HG03097 (cell line): ENCODE data around the gene NFIA.

ENCODE experiments used
- ATAC-seq: cut with Tn5 transposase; IDR thresholded peaks from one replicate; pipeline ENCODE4 v1.9.1; 2021; ENCODE audit not compliant: unreplicated experiment, low FRiP score

NFIA gene

DNA sequence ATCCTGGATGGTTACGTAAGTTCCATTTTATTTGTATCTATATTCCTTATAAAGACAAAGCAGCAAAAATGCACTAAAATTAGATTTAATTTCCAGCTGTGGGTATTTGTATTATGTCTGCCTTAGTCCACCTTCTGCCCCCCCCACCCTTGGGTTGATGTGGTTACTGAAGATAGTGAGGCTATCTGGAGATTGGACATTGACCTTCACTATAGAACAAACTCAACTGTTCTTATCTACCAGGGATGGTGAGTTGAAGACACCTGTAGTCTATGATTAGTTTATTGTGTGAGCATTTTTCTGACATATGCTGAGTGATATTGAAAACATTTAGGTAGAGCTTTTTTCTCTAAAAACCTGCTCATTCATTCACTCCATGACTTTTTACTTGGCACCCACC, 122.2 kb downstream of the NFIA start:
- no peak for ATAC-seq

GRCh38 chr1:61207416-61207815, 125.1 kb downstream of the NFIA start:
- ATAC-seq: no peak

DNA sequence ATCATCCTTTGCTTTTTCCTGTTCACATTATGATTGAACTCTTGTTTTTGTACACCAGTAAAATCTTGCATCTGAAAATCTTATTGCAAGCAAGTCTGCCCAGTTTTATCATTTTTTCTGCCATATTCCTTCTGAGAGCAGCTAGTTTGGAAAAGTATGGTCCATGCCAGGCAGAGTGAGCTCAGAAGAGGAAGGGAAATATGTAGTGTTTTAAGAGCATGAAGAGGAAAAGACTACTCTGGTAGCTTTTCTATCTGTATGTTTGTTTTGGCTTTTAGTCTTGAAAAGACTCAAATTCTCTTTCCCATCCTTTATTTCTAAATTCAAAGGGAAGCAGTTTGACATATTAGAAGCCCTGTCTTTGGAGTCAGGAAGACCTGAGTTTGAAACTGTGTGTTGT, 125.8 kb downstream of the NFIA start:
- ATAC-seq: no peak

- no peak for ATAC-seq
Measured at GRCh38 chr1:61208831-61209230, 126.5 kb downstream of the NFIA start.

- no peak for ATAC-seq
Measured at GRCh38 chr1:61210435-61211154, 128.2 kb downstream of the NFIA start.

- ATAC-seq: no peak
Measured at GRCh38 chr1:61213245-61214011, 131.1 kb downstream of the NFIA start.

DNA sequence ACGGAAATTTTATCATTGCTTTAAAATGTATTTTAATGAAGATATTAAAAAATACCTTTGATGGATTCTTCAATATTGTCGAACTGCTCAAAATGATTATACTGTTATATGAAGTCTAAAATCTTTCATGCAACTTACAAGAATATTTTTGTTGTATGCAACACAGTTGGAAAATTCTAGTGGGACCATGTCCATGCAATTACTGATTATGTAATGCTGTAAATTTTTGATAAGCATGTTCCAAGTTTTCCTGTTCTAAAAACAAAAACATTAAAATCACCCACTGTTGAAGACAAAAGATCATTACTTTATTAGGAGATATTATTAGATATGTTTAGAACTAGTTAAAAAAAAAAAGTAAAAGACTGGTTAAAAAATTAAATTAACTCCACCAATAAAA, 132.8 kb downstream of the NFIA start:
- no peak for ATAC-seq

- ATAC-seq: no peak
Measured at GRCh38 chr1:61215676-61216289, 133.4 kb downstream of the NFIA start.

DNA sequence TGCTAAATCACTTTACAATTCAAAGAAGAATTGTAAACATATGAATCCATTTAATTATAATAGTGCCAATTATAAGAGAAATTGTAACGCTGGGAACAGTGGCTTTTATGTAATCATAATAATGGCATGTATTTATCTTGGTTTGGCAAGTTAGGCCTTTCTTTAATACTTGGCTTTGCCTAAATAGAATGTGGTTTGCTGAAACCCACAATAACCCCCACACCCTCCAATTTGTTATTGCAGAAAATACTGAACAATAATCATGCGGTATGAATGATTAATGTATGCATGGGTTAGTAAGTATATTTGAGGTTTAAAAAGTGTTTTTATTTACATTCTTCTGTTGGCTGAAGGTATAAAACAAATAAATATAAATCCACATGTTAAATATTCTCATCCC, 138.2 kb downstream of the NFIA start:
- ATAC-seq: no peak

- no peak for ATAC-seq
Measured at GRCh38 chr1:61221642-61222041, 139.3 kb downstream of the NFIA start.

DNA sequence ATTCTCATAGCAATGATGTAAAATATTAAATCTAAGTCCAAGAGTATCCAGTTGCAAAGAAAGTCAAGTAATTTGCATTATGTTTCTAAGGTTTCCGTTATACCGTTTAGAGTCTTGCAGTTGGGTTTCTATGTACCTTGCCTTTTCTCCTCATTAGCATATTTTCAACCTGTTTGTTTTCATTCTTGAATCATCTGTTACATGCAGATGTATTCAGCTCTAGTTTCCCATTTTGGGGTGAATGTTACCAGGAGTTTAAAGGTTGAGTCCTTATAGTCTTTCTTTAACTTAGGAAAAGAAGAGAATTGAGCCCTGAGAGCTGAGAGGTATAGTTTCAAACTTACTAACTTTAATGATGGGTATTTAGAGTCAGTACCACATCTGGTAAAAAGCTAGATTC, 139.9 kb downstream of the NFIA start:
- ATAC-seq: no peak

- ATAC-seq: no peak
Measured at GRCh38 chr1:61223140-61223539, 140.8 kb downstream of the NFIA start.

DNA sequence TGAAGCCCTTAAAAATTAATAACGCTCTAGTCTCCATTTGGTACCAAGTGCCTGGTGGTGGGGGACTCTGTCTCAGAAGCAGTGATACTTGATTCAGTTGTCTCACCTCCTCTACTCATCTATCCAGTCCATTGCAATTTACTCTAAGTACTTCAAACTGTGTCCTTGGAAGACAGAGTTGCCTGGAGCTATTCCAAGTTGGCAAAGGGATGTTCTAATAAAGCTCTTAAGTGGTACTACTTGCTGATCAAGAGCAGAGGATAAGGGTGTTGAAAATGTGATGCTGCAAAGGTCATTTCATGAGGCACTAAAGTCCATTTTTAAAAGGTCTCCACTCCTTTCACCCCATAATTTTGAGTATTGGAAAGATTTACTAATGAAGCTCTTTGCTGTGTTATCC, 142.2 kb downstream of the NFIA start:
- no peak for ATAC-seq

DNA sequence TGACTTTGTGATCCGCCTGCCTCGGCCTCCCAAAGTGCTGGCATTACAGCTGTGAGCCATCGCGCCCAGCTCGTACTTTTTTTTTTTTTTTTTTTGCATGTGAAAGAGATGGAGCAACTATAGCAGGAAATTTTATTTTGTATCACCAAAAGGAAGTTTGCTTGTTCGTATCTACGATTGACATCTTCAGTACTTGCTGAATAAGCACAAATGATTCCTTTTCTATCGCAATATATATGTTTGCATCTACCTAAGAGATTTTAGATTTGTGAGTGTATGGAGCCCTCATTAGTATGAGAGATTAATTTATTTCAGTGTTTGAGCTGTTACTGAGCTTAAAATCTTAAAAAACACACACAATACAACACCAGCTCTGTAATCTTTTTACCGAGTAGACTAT, 143.1 kb downstream of the NFIA start:
- no peak for ATAC-seq

DNA sequence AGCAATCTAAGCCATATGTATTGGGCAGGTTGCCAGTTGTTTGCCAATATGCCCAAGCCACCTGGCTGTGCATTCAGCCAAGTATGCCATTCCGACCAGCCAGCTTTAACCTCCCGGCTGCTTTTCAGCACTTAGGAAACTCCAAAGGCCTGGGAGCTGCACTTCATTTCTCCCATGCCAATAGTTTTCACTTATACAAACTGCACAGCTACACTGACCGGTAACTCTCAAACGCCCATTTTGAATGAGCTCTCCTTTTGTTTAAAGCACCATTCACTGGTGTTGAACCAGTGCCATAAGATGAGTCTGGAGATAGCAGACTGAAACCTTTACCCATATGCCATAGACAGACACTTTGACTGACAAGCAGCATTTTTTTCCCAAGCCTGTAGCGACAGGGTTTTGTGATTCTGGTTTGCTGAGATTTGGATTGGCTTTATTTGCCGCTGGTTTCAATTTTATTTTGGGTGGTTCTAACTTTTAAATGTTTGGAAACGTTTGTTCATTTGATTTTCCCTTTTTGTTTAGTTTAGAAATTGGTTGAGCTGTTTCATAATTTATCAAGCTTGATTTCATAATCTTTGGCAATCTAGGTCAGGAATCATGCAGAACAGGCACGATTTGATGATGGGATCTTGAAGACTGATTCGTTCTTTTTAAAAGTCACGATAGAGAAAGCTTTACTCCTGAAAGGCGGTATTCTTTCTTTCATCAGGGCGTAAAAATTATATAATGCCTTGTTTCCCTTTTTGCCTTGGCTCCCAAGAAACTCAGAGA, 144.6 kb downstream of the NFIA start:
- no peak for ATAC-seq

DNA sequence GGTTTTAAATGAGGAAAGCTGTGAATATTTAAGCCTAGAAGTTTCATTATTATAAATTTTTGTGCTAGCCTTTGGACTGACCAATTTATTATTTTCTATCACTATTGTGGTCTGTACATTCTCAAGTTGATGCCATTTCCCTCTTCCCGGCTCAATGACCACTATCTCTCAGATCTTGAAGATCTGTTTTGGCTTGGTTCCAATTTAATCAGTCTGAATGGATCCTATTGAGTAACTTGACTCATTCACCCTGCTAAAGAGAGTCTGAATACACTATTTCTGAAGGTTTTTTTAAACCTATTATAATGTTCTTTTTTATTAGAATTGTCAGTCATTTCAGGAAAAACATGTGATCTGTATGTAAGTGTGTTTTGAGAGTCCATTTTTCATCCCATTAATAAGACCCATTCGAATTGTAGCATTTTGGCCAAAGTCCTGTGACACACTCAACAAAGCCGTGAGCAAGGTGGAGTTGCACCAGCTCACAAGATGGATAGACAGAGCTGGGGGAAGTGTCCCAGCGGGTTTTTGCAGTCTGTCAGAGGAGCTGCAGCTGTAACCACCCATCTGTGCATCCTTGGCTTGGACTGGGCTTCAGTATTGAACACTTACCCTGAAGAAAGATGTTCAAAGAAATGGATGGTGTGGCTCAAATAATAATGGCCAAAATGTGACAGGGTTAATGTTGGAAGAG, 145.6 kb downstream of the NFIA start:
- ATAC-seq: no peak

GRCh38 chr1:61230523-61230922, 148.2 kb downstream of the NFIA start:
- ATAC-seq: no peak

DNA sequence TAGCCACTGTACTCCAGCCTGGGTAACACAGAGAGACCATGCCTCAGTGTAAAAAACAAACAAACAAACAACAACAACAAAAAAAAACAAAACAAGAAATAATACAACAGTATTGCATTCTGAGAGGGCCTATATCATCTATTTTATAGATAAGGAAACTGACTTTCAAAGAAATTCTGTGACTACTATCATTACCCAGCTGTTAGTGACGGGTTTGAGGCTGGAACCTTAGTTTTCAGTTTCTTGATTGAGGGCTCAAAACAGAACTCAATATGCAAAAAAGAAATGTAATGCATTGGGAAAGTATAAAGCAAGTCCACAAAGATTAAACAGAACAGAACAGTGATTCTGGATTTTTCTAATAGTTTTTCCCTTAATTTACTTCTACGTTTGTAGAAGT, 149.4 kb downstream of the NFIA start:
- ATAC-seq: no peak

- no peak for ATAC-seq
Measured at GRCh38 chr1:61233121-61233660, 150.8 kb downstream of the NFIA start.

- no peak for ATAC-seq
Measured at GRCh38 chr1:61234587-61234919, 152.2 kb downstream of the NFIA start.
